Effector memory CD8-positive, alpha-beta T cell (primary cell): ENCODE results near the gene AP3B2.
A peak's percentile ranks its signal among the peaks of the same experiment; 100 is the strongest.

Source experiments
- ATAC-seq: fragments of 150-1000 bp; cut with Tn5 transposase; replicated peaks from 2 replicates; pipeline ENCODE4 v1.10.0; 2021; ENCODE audit warnings: mild to moderate bottlenecking, moderate library complexity
- DNase-seq, 3 experiments: peaks; one replicate each; pipeline ENCODE4 v3.0.0; 2021
- H3K27ac Mint-ChIP-seq, 2 donors: one replicate each; pipeline ENCODE4 v1.8.0; 2022; ENCODE audit warnings: mild to moderate bottlenecking in 2 of 2, mixed read lengths in 2 of 2, moderate library complexity in 2 of 2
- H3K27me3 Mint-ChIP-seq, 2 donors: one replicate each; pipeline ENCODE4 v1.8.0; 2022; ENCODE audit warnings: mixed read lengths in 2 of 2
- H3K36me3 Mint-ChIP-seq: one replicate; pipeline ENCODE4 v1.8.0; 2022; ENCODE audit warnings: mild to moderate bottlenecking, moderate library complexity, mixed read lengths; ENCODE audit not compliant: insufficient read depth
- H3K4me1 Mint-ChIP-seq, 2 donors: one replicate each; pipeline ENCODE4 v1.8.0; 2022; ENCODE audit warnings: low read depth in 2 of 2, mixed read lengths in 2 of 2
- H3K4me3 Mint-ChIP-seq, 2 donors: one replicate each; pipeline ENCODE4 v1.8.0; 2022; ENCODE audit warnings: mild to moderate bottlenecking in 2 of 2, mixed read lengths in 2 of 2, moderate library complexity in 2 of 2
- H3K9me3 Mint-ChIP-seq, 2 donors: one replicate each; pipeline ENCODE4 v1.8.0; 2022; ENCODE audit warnings: mixed read lengths in 2 of 2
- total RNA-seq, 9 experiments: gene quantifications; one replicate each; lab custom pipeline; 2026; lab: John Stamatoyannopoulos, UW

AP3B2 gene, protein sequence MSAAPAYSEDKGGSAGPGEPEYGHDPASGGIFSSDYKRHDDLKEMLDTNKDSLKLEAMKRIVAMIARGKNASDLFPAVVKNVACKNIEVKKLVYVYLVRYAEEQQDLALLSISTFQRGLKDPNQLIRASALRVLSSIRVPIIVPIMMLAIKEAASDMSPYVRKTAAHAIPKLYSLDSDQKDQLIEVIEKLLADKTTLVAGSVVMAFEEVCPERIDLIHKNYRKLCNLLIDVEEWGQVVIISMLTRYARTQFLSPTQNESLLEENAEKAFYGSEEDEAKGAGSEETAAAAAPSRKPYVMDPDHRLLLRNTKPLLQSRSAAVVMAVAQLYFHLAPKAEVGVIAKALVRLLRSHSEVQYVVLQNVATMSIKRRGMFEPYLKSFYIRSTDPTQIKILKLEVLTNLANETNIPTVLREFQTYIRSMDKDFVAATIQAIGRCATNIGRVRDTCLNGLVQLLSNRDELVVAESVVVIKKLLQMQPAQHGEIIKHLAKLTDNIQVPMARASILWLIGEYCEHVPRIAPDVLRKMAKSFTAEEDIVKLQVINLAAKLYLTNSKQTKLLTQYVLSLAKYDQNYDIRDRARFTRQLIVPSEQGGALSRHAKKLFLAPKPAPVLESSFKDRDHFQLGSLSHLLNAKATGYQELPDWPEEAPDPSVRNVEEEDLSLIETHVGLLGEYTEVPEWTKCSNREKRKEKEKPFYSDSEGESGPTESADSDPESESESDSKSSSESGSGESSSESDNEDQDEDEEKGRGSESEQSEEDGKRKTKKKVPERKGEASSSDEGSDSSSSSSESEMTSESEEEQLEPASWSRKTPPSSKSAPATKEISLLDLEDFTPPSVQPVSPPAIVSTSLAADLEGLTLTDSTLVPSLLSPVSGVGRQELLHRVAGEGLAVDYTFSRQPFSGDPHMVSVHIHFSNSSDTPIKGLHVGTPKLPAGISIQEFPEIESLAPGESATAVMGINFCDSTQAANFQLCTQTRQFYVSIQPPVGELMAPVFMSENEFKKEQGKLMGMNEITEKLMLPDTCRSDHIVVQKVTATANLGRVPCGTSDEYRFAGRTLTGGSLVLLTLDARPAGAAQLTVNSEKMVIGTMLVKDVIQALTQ
- total RNA-seq: 0 to 1.3 (median 0.39) reads per million in 9 experiments

- Mint-ChIP-seq H3K36me3 (no peaks in the 10 kb centered on the region), H3K4me3 (peak within 1 kb of the TSS; percentile 66 to 71), H3K4me1 (no peaks in the 10 kb centered on the region), H3K27me3 (peaks cover 35 to 46% of the 10 kb centered on the region in 2 donors), H3K9me3 (no peaks in the 10 kb centered on the region), H3K27ac (no peak within 1 kb of the TSS)
- DNase-seq (peak; percentile 48 to 52 (median 50)), ATAC-seq (peak; percentile 88)
These were observed at the start of gene AP3B2 for GRCh38 chr15:82709421-82710207. AP3B2 (minus strand) TSS chr15:82709875; CDS start chr15:82709706, 169 bp downstream.

GRCh38 chr15:82751308-82751707, 41.6 kb upstream of the AP3B2 start:
- Mint-ChIP-seq H3K9me3 (no peaks in the 10 kb centered on the region), H3K4me1 (peaks cover 30 to 49% of the 10 kb centered on the region in 2 donors), H3K27ac (peak overlapping the region; percentile 91 to 96), H3K4me3 (peak overlapping the region; percentile 91 to 98), H3K27me3 (no peaks in the 10 kb centered on the region), H3K36me3 (peaks cover 30% of the 10 kb centered on the region)
- ATAC-seq: no peak
- DNase-seq: no peak

- peak overlapping the region; percentile 91 to 96 for H3K27ac Mint-ChIP-seq
- H3K36me3 Mint-ChIP-seq: peaks cover 25% of the 10 kb centered on the region
- no peaks in the 10 kb centered on the region for H3K27me3 Mint-ChIP-seq
- no peaks in the 10 kb centered on the region for H3K9me3 Mint-ChIP-seq
- ATAC-seq (peak; percentile 45), DNase-seq (peak in 1 of 3 experiments; percentile 3)
- peaks cover 26 to 44% of the 10 kb centered on the region in 2 donors for H3K4me1 Mint-ChIP-seq
- H3K4me3 Mint-ChIP-seq: peak overlapping the region; percentile 91 to 98
These were observed 41.1 kb upstream of the AP3B2 start for GRCh38 chr15:82750831-82751180.

DNA sequence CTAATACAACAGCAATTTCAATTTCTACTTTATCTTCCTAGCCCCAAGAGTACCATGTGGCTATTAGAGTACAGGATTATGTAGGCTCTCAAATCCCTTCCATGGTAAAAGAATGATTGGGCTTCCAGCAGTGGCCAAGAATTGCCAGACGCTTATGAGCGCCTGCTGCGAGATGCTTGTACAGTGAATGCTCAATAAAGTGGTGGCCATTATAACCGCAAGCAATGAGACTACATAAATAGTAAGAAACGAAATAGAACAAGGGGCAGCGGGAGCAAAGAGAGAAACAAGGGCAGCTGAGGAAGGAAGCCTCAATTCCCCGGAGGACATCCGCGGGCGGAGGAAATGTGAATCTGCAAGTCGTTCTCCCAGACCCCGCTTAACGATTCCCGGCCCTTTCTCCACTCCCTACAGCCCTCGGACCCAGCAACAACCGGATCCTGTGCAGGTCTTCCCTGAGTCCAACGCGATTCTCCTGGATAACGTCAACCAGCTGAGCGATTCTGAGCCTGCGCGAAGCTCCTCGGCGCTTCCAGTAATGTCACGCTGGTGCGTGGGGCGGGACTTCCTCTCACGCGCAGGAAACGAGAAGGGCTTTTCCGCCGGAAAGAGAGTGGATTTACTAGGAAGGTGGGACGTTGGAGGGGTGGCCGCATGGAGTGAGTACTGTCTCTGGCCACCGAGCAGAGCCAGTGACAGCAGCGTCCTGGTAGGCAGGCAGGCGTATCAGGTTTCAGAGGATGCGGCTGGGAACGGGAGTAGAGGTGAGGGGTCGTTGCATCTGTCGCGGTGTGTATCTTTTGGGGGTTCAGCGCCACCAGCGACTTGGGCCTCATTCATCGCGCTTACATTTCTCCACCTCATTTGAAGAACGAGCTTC, 40.5 kb upstream of the AP3B2 start:
- Mint-ChIP-seq H3K4me1 (peaks cover 25 to 43% of the 10 kb centered on the region in 2 donors), H3K27me3 (no peaks in the 10 kb centered on the region), H3K27ac (peak overlapping the region; percentile 91 to 96), H3K4me3 (peak overlapping the region; percentile 91 to 98), H3K9me3 (no peaks in the 10 kb centered on the region), H3K36me3 (peaks cover 19% of the 10 kb centered on the region)
- peak; percentile 62 to 70 (median 62) for DNase-seq
- ATAC-seq: peak; percentile 96

DNA sequence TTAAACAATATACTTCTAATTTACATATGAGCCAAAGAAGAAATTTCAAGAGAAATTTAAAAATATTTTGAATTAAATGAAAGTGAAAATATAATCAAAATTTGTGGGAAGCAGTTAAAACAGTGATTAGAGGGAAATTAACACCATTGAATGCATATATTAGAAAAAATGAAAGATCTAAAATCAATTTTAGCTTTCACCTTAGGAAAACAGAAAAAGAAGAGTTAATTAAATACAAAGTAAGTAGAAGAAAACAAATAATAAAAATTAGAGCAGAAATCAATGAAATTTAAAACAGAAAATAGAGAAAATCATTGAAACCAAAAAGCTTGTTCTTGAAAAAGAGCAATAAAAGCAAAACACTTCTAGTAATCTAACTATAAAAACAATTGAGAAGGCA, 38.6 kb upstream of the AP3B2 start:
- Mint-ChIP-seq H3K27ac (peak overlapping the region in 1 of 2 donors; percentile 65), H3K36me3 (peaks cover 14% of the 10 kb centered on the region), H3K9me3 (no peaks in the 10 kb centered on the region), H3K4me1 (peaks cover 23 to 34% of the 10 kb centered on the region in 2 donors), H3K27me3 (no peaks in the 10 kb centered on the region), H3K4me3 (no peak overlapping the region)
- DNase-seq: no peak
- no peak for ATAC-seq

- Mint-ChIP-seq H3K27ac (no peak overlapping the region), H3K27me3 (no peaks in the 10 kb centered on the region), H3K36me3 (peaks cover 4% of the 10 kb centered on the region), H3K4me1 (no peaks in the 10 kb centered on the region), H3K4me3 (no peak overlapping the region), H3K9me3 (no peaks in the 10 kb centered on the region)
- ATAC-seq (no peak), DNase-seq (no peak)
These were observed 34.1 kb upstream of the AP3B2 start for GRCh38 chr15:82743810-82744209.

GRCh38 chr15:82742134-82742533, 32.5 kb upstream of the AP3B2 start:
- Mint-ChIP-seq H3K27me3 (no peaks in the 10 kb centered on the region), H3K4me1 (no peaks in the 10 kb centered on the region), H3K4me3 (no peak overlapping the region), H3K36me3 (peaks cover 11% of the 10 kb centered on the region), H3K9me3 (no peaks in the 10 kb centered on the region), H3K27ac (peak overlapping the region in 1 of 2 donors; percentile 41)
- no peak for ATAC-seq
- no peak for DNase-seq

DNA sequence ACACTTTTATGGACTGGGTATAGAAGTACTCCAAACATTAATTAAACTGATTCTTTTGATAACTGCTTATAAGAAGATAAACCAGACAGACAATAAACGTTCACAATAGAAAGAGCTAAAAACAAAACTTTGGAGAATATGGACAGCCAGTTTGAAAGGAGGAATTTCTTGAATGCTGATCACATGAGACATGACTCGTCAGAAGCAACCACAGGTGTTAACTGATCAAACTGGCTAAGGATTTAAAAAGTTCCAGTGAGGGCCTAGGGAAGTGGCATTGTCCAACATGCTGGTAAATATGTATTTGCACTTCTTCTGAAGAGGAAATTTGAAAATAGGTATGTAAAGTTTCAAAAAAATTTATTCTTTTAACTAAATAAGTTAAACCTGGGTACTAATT, 29.4 kb upstream of the AP3B2 start:
- H3K36me3 Mint-ChIP-seq: peaks cover 30% of the 10 kb centered on the region
- no peak overlapping the region for H3K27ac Mint-ChIP-seq
- no peak overlapping the region for H3K4me3 Mint-ChIP-seq
- no peaks in the 10 kb centered on the region for H3K27me3 Mint-ChIP-seq
- DNase-seq: no peak
- no peak for ATAC-seq
- H3K9me3 Mint-ChIP-seq: no peaks in the 10 kb centered on the region
- H3K4me1 Mint-ChIP-seq: no peaks in the 10 kb centered on the region

GRCh38 chr15:82737975-82738374, 28.3 kb upstream of the AP3B2 start:
- ATAC-seq (no peak), DNase-seq (no peak)
- Mint-ChIP-seq H3K27me3 (no peaks in the 10 kb centered on the region), H3K9me3 (no peaks in the 10 kb centered on the region), H3K27ac (no peak overlapping the region), H3K4me1 (no peaks in the 10 kb centered on the region), H3K36me3 (peaks cover 33% of the 10 kb centered on the region), H3K4me3 (no peak overlapping the region)

- Mint-ChIP-seq H3K9me3 (no peaks in the 10 kb centered on the region), H3K4me1 (no peaks in the 10 kb centered on the region), H3K36me3 (peaks cover 29% of the 10 kb centered on the region), H3K4me3 (no peak overlapping the region), H3K27me3 (no peaks in the 10 kb centered on the region), H3K27ac (no peak overlapping the region)
- ATAC-seq (no peak), DNase-seq (no peak)
These were observed 21.9 kb upstream of the AP3B2 start for GRCh38 chr15:82731527-82731926.

DNA sequence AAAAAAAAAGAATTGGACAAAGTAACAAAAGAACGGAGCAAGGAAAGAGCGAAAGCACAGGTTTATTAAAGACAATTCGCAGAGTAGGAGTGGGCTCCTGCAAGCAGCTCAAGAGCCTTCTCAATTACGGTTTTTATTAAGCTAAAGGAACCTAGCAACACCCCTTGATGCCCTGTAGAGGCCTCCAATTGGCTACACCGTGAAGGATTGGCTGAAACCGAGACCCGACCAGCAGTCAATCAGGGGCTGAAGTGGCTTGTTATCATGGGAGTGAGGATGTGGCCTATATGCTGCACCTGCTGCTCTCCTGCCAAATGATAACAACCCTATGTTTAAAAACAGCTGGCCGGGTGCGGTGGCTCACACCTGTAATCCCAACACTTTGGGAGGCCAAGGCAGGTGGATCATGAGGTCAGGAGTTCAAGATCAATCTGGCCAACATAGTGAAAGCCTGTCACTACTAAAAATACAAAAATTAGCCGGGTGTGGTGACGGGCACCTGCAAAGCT, 20.4 kb upstream of the AP3B2 start:
- no peaks in the 10 kb centered on the region for H3K4me1 Mint-ChIP-seq
- H3K9me3 Mint-ChIP-seq: no peaks in the 10 kb centered on the region
- DNase-seq (no peak), ATAC-seq (no peak)
- H3K36me3 Mint-ChIP-seq: peaks cover 16% of the 10 kb centered on the region
- H3K4me3 Mint-ChIP-seq: no peak overlapping the region
- no peak overlapping the region for H3K27ac Mint-ChIP-seq
- H3K27me3 Mint-ChIP-seq: no peaks in the 10 kb centered on the region

DNA sequence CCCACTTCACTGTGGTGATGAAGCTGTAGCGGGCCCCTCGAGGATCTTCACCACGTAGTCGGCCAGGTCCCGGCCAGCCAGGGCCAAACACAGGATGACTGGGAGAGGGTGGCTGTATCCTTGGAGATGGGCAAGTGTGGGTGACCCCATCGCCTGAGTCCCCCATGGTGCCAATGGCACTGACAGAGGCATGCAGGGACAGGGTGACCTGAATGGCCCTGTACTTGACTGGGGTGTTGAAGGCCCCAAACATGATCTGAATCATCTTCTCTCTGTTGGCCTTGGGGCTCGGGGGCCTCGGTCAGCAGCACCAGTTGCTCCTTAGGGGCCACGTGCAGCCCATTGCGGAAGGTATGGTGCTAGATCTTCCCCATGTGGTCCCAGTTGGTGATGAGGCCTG, 17.1 kb upstream of the AP3B2 start:
- no peaks in the 10 kb centered on the region for H3K4me1 Mint-ChIP-seq
- no peak for DNase-seq
- no peak overlapping the region for H3K27ac Mint-ChIP-seq
- no peaks in the 10 kb centered on the region for H3K9me3 Mint-ChIP-seq
- H3K27me3 Mint-ChIP-seq: no peaks in the 10 kb centered on the region
- ATAC-seq: no peak
- H3K36me3 Mint-ChIP-seq: peaks cover 8% of the 10 kb centered on the region
- no peak overlapping the region for H3K4me3 Mint-ChIP-seq
